GM21576 (cell line): ENCODE measurements around the gene MLIP.

Experiments used
- ATAC-seq: cut with Tn5 transposase; IDR thresholded peaks from one replicate; pipeline ENCODE4 v1.9.1; 2021; ENCODE audit warnings: mild to moderate bottlenecking, moderate library complexity; ENCODE audit not compliant: unreplicated experiment

Gene MLIP

DNA sequence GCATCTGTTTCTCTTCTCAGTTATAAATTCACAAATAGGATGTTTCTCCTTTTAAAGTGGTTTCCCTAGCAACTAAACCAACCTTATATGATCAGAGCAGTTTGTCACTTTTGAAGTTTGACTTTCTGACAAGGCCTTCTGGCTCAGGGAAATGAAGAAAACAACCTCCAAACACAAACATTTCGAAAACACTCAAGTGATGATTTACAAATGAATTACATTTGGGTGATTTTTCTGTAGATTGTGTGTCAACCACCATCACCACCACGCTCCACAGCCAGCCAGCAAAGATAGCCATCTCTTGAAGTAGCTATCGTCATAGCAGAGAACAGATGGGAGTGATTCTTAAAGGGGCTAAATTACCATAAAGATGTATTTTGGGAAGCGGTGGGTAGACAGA, 16.5 kb upstream of the MLIP start:
- ATAC-seq: no peak

DNA sequence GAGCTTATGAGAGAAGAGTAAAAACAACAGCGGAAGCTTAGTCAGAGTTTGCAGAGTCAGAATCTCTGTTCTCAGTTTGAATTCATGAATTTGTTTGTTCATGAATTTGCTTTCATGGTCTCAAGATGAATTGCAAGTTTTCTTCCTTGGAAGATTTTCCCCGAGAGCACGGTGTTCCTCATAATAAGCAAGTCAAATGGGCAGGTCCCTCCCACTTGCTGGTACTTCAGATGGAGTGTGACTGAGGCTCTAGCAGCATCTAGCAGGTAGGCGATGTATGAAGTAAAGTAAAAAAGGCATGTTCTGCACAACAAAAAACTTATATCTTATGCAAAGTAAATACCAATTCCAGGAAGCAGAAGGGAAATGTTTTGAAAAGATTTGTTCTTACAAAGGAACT, 15.5 kb upstream of the MLIP start:
- no peak for ATAC-seq

DNA sequence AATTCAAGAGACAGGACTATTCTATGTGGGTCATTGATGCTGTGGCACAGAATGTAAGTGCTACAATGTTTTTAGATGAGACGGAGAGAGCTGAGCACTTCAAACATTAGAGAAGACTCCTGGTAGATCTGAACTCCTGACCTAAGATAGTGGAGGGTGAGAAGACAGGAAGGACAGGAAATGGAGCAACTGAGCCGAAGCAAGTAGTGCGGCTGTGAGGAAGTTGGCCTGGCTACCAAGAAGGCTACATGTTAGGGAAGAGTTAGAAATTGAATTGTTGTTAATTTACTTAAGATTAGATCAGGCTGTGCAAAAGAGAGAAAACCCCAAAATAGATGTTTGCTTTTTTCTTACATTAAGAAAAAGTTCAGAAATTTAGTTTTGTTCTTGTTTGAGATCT, 14.4 kb upstream of the MLIP start:
- ATAC-seq: no peak

DNA sequence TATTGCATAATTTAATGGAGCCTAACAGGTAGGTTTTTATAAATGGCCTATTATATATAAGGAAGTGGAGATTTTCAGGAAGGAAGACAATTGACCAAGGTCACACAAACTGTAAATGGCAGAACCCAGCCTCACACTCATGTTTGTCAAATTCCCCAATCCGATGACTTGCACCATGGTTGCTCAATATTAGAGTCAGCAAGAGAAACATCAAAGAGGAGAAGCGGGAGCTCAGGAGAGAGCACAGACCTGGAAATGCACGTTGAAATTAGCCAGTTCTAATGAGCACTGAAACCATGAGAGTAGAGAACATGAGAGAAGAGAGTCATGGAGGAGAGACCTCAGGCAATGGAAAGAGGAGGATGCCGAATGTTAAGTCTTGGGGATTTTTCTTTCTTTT, 13.5 kb upstream of the MLIP start:
- ATAC-seq: no peak

DNA sequence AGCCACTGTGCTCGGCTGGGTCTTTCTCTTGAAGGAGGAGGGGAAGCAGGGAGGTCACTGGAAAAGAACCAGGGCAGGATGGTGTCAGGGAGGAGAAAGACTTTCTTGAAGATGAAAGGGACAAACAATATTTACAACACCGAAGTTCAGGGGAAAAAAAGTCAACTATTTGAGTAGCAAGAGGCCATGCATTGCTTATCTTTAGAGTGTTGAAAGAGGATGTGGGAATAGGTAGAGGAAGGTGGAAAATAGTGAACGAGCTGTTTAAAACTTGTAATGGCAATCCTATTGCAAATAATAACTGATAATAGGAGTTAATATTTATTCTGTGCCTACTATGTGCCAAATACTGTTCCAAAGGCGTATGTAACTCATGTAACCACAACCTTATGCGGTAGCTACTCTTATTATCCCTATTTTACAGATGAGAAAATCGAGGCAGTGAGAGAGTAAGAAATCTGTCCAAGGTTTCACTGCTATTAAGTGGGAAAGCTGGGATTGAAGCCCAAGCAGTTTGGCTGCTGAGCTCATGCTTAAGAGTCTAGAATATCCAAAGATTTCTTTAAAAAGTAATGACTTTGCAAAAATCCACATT, 12.7 kb upstream of the MLIP start:
- no peak for ATAC-seq

DNA sequence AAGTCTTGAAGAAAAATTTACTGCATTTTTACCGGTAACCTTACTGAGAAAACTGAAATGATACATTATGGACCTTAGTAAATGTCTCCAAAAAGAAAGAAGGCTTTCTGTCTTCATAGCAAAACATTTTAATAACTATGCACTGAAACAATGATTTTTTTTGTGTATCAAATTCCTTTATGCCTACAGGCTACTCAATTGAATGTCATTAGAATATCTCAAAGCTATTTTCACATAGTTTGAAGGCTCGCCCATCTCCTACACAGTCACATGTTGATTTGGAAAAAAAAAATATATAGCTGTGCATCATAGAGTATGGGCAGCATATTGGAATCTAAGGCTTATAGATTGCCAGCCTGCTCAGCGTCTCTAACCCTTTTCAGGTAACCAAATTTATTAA, 12.0 kb upstream of the MLIP start:
- ATAC-seq: no peak

DNA sequence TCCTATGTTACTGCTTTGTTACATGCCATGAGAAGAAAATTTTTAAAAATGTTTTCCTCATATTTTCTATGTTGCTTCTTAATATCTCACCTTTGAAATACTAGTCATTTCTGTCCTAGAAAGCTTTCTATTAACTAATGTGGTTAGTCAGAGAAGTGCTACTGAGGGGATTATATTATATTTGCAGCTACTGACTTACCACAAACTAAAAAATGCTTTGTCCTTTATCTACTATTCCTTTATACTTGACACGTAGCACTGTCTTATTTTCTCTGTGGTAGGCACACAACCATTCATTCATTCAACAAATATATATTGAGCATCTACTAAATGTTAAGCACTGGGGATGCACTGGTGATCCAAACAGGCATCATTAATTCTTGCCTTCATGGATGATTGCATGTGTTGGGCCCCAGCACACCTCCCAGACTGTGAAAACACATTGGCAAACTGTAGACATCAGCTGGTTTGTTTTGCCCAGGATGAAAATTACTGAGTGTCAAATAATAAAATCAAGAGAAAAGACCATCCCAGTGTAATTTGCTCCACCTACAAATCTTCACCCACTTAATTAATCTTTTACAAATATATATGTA, 10.7 kb upstream of the MLIP start:
- peak; percentile 63 for ATAC-seq

DNA sequence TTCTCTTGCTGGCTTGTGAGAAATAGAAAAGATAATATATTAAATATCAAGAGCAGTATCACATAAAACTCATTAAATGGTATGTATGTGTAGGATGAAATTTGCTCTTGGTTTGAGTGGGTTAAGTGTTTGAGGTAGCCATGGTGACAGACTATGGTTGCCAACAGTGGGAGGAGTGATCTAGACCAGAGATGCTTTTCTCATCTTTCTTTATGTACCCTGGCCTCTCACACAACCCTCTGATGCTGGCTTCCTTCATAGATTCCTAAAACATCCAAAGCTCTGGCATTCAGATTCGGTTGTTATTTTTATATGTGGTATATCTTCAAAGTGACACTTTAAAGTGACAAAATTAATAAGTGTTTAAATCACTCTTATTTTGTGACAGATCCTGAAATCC, 9.0 kb upstream of the MLIP start:
- no peak for ATAC-seq

DNA sequence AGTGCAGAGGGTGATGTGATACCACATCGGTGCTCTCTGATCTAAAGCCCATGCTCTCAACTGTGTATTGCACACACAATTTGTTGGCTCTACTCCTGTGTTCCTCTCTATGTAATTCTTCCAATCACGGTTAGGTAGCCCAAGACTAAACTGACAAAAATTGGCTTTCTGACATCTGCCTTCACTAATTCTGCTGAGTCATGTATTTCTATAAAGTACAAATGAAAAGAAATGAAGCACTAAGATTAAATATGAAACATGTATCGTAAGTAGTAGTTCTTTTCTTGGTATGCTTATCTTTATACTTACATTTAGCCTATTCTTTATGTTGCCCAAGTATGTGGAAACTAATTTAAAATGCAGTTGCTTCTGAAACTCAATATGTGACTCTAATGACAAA, 7.7 kb upstream of the MLIP start:
- no peak for ATAC-seq

DNA sequence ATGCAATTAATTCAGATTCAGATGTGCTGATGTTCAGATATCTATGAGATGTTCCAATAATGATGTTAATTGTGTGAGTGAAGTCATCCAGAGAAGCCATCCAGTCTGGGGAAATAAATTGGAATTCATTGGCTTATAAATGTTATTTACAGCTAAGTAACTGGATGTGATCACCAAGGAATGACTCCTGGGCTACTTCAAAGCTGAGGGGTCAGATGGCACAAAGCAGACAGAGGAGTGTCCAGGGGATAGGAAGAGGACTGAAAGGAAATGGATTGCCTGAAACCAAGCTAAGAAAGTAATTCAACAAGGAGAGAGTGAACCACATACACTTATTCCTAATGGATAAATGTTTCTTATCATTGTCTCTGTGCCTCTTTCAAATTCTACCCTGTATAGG, 4.5 kb upstream of the MLIP start:
- no peak for ATAC-seq

DNA sequence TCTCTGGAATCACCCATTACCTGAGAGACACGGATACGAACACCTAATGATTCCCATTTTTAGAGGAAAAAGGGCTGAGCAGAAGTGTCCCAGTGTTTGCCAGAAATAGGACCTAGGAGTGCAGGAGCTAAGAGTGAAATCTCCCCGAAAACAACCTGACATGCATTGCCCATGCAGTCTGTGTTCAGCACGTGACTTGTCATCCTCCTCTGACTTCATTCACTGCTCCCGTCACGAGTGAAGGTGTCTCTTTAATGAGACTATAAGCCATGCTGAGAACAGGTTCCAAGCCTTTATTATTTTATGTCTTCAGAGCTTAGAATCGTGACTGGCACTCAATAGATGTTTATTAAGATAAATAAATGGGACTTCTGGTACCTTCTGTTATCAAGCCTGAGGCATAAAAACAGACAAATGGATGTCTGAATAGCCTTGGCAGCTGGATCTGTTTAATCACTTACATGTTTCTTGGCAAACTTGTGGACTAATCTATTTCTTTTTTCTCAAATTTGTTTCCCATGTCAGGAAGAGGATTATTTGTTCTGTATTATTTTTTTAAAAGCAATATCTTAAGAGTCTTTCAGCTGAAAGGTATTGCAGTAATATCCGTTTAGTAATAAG, 3.7 kb upstream of the MLIP start:
- ATAC-seq: no peak

DNA sequence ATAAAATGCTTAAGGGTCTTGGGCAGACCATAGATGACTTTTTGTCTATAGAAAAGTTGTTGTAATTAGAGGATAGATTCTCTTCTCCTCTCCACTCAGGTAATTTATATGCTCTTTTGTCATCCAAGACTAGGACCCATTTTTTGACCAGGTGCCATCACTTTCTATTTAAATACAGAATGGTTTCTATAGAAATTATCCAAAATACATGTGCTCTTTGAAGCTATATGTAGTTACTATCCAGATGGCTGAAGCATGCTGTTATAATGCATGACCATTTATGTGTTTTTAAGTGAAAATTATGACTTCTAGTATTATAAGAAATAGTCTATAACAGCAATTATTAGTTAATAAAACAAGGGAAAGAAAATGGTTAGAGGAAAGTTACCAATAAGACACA, 3.0 kb upstream of the MLIP start:
- no peak for ATAC-seq

DNA sequence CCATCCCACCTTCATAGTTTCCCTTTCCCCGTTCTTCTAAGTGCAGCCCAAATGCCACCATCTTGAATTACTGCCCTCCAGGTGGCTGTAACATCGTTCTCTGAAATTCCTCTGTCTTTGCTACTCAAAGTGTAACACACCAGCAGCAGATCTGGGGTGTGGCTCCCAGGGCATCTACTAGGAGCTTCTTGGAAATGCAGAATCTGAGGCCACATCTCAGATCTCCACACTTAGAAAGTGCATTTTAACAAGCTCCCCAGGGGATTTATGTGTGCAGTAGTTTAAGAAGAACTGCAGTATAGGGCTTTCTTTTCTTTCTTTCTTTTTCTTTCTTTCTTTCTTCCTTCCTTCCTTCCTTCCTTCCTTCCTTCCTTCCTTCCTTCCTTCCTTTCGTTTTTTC, 1.7 kb upstream of the MLIP start:
- no peak for ATAC-seq

DNA sequence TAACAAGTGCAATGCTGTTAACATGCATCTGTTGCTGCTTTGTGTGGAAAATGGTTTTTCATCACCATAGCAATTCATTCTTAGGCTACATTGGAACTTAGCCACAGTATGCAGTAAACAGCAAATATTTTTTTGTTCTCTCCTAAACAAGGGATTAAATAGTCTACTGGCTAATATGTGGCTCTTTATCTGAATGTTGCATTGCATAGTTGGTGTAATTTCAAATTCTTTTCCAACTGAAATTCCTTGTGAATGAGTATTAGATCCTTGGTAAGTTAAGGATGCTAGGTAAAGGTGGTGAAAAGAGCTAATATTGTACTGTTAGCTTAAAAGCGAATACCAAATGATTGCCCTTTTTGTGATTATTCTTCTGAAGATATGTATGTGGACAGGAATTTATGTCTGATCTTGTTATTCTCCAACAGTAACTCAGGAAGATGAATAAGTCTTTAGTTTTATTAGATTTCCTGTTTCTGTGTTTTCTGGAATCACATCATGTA, 958 bp downstream of the MLIP start:
- no peak for ATAC-seq

DNA sequence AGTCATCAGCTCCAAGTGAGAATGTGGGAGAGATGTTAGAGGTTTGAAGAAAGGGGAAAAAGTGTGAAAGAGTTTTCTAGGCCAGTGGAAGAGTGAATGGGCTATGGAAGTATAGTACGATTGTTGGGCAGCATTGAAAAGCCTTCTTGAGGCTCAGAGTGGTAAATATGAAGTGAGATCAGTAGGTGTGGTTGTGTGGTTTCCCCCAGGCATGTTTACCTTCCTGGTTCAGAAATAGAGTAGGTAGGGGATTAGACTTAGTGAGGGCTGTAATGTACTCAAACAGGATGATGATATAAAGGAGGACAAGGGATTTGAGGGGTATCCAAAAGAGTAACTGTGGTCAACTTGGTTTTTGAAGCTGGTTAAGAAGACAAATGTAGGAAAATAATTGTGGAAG, 3.7 kb downstream of the MLIP start:
- no peak for ATAC-seq

DNA sequence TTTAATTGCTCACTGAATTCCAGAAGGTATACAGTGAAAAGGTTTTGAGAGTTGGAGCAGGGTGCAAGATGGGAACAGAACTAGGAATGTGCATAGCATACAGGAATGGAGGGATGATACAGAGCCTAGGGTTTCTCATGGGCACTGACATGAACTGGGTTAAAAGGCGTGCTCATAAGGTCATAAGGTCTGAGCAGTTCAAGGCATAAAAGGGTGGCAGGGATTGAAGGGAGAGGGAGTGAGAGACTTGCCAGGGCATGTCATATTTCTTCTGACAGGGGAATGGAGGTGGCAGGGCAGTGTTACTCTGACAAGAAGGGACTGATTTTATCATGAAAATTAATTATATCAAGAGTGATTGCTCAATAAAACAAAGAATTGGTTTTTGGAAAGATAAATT, 4.7 kb downstream of the MLIP start:
- no peak for ATAC-seq

DNA sequence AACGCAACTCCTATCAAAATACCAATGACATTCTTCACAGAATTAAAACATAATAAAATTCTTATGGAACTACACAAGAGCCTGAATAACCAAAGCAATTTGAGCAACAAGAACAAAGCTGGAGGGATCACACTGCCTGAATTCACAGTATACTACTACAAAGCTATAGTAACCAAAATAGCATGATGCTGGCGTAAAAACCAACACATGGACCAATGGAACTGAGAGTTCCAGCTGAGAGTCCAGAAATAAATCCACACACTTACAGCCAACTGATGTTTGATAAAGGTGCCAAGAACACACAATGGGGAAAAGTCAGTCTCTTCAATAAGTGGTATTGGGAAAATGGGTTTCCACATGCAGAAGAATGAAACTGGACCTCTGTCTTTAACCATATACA, 6.9 kb downstream of the MLIP start:
- no peak for ATAC-seq

DNA sequence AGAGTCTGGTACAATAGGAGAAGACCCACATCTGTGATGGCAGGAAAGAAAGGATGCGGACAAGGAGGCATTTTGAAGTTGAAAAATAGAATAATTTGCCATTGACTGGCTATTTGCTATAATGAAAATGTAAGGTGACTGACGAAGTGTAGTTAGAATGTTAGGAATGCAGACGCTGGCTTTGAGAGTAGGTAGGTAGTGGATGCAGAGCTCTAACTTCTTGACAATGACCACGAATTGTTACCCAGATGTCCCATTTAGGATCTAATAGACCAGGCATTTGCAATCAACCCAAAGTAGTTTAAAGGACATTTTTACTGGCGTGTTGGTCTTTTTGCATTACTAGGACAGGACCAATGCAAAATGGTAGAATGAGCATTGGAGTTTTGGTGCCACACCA, 14.2 kb downstream of the MLIP start:
- no peak for ATAC-seq

DNA sequence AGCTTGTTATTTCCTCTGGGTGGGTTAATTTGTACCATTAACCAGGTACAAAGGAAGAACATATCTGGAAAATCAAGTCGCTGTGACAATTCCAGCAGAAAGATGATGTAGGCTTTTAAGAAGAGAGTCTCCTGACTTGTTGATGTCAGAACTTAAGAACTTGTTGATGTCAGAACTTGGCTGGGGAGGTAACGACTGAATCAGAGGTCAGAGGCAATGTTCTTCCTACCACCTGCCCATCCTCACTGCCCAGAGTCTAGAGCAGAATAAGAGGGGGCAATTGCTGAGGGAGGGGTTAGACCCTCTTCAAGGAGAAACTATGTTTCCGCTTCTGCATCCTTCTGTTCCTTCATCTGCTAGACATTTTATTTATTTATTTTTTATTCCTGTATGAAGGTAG, 18.9 kb downstream of the MLIP start:
- no peak for ATAC-seq

DNA sequence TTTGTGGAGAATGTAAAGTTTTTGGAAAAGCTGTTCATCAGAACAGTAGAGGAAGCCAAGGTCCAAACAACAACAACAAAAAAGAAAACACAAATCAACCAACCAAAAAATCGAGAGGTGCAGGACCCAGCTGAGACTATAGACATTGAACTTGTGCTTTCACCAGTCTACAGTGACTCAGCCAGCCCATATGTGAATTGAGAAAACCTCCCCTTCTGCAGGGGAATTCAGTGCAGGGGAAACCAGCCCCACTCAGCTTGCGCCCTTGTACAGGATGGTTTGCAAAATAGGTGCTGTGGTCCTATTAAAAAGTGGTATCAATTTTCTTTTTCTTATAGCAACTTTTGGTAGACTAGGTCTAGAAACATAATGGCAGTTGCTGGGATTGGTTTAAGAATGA, 21.3 kb downstream of the MLIP start:
- ATAC-seq: no peak

DNA sequence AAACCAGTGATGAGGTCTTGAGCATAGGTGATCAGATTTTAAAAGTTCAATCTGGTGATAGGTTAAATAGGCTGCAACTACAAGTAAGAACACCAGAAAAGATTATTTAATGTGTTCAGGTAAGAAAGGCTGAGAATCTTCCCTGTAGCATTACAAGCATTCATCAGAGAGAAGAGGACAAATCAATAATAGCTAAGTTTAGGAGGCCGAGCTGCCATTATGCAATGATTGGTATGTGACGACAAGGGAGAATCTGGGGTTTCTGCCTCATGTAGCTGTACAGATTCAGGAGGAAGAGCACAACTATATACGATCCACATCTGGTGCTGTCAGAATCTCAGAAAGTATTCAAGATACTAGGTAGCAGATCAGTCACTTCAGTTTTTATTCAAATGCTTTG, 21.9 kb downstream of the MLIP start:
- ATAC-seq: no peak

DNA sequence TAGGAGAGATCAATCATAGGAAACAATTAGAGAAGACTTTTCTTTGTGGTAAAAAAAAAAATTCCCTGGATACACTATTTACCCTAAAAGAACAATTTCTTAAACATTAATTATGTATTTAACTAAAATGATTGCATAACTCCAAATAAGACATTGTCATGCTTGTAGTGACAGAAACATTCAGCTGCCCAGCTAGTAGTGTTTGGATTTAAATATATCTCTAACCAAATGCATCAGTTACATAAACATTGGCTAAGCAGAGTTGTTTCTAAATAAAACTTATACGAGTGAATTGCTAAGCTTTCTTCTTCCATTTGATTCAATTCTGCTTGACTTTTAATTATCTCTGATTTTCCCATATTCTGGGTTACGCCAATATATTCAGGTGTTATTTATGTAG, 23.7 kb downstream of the MLIP start:
- no peak for ATAC-seq
